NCI-H2081 (cell line): ENCODE results near the gene GAS2L1.
A peak's percentile ranks its signal among the peaks of the same experiment; 100 is the strongest.

Experiments
- DNase-seq, 2 experiments: peaks; one replicate each; lab custom pipeline; 2025; lab: John Stamatoyannopoulos, UW

Gene GAS2L1

DNA sequence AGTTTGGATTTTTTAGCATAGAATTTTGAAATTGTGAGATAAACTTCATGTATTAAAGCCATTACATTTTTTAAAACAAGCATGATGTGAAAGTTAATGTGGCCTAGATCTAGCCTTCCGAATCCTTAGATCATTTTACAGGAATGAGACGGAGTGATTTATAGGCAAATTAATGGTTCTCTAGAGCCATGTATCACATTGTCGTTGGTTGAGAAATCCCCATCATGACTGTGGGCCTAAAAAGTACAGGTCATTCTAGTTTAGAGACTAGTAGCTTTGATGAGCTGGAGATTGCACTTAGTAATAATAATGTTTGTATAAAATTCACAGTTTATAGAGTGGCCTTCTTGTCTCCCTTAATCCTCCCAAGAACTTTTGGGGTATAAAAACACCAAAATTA, 31.3 kb upstream of the GAS2L1 start:
- DNase-seq: no peak

DNA sequence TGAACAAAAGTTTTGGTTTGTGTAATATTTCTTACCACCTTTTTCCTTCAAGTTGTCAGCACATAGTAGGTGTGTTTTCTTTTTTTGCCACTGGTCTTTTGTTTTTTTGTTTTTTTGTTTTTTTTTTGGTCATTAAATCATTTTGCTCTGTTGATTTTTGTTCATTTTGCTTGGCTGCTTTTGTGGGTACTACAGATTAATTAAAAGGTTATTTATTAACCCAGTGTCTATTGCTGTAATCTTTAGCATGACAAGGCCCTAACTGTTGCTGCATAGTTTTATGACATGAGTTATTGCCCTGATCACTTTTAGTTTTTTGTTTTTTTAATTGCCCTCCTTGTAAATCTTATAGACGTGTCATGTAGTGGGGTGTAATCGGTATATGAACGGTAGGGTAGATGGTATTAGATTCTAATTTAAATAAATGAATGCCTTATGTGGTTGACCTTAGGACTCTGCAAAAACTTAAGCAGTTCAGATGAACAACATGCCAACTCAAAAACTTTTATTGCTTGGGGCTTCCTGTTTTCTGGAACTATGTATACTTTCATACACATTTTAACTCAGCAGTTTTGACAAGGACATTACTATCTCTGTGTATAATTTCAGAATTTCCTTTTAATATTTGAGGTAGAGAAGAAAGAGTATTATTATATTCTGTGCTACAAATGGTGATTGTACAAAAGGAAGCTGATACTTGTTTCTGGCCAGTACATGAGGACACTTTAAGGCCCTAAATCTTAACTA, 30.5 kb upstream of the GAS2L1 start:
- no peak for DNase-seq

DNA sequence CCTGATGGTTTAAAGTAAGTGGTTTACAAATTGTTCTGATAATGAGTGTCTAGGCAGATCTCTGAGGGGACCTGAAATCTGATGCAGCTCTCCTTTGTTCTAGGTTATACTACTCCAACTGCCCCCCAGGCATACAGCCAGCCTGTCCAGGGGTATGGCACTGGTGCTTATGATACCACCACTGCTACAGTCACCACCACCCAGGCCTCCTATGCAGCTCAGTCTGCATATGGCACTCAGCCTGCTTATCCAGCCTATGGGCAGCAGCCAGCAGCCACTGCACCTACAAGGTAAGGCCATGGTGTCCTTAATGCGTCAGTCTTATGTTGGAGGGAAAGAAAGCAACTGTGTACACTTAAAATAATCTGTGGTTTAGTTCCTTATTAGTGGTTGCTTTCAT, 28.5 kb upstream of the GAS2L1 start:
- no peak for DNase-seq

DNA sequence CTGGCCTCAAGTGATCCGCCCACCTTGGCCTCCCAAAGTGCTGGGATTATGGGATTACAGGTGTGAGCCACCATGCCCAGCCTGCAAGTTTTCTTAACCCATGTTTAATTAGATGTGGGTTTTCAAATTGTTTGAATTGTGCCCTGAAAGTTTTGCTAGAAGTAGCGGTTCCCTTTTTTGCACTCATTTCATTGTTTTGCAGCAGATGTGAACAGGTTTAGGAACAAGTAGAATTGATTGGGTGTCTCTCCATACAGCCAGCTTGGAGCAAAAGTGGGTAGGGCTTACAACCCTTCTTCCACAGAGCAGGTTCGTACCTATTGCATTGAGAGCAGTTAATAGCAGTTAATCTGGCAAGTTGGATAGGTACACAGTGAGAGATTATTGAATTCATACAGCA, 22.3 kb upstream of the GAS2L1 start:
- no peak for DNase-seq

DNA sequence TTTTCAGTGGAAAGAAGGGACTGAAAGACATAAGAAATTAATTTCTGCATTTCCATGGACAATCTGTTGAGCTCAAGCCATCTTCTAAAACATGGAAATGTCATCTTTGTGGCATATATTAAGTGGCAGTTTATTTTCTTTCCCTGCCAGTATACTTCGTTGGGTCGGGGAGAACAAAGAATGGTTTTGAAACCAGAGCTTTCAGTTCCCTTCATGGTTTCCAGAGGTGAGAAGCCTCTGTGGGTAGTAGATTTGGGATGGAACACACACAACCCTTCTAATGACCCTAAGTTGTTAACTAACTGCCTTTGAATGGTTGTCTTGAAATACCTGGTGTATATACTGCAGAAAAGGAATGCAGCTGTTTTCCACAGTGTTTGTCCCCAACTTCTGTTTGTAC, 17.6 kb upstream of the GAS2L1 start:
- DNase-seq: no peak

DNA sequence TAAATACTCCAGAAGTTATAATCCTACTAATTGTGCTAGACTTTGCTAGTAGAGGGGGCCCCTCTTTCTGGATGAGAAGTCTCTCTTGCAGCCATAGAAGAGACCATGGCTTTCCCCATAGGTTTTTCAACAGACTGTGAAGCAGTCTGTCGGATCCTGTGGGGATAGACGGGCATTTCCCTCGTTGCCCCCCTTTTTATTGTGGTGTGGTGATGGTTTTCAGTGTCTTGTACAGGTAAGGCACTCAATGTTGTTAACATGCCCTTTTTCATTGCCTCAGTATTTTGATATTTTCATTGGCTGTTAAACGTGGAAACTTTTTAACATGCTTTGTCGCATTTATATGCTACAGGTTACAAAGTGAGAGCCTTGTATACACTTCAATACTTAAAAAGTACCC, 16.4 kb upstream of the GAS2L1 start:
- DNase-seq: no peak

DNA sequence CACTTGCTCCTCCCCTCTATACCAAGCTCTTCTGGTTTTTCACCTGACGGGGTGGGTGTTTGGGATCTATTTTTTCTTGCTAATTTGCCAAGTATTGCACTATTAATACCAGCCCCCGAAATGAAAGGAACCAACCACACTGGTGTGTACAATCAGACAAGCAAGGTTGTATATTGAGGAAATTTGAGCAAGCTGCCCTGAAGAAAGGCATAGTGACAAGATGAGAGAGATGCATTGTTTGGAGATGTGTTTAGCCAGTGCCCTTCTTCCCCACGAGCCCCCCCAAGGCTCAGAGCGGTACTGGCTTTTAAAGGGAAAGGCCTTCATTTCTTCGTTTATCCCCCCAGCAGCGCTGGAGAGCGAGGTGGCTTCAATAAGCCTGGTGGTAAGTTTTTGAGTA, 15.2 kb upstream of the GAS2L1 start:
- no peak for DNase-seq

- DNase-seq: no peak
Measured at GRCh38 chr22:29292379-29292778, 14.1 kb upstream of the GAS2L1 start.

GRCh38 chr22:29298641-29299040, 7.8 kb upstream of the GAS2L1 start:
- DNase-seq: no peak

GRCh38 chr22:29299136-29299900, 7.1 kb upstream of the GAS2L1 start:
- no peak for DNase-seq

DNA sequence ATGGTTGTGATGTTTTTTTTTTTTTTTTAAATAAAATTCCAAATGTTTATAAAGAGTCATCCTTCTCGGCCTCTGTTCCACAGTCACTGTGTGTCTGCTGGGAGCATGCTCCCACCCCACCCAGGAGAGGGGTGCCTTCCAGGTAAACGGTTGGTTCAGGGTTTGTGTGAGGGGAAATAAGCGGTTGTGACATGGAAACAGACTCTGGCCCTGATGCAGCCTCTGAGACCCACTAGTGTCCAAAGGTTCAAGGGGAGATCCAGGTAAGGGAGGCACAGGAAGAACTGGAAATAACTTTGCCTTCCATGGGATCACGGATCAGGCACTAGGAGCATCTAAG, 6.0 kb upstream of the GAS2L1 start:
- DNase-seq: no peak

- DNase-seq: no peak
Measured at GRCh38 chr22:29300807-29301601, 5.4 kb upstream of the GAS2L1 start.

GRCh38 chr22:29301716-29302401, 4.6 kb upstream of the GAS2L1 start:
- DNase-seq: no peak

DNA sequence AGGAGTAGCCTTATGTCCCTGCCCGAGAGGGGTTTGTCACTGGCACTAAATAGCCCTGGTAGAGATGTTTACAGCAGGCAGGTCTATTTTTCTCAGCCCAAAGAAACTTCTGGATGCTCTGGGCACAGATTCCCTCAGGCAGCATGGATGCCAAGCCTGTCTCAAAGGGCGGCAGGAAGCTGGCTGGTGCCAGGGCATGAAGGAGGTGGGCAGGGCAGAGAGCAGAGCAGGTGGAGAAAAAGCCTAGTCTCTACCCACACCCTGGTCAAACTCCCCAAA, 4.1 kb upstream of the GAS2L1 start:
- no peak for DNase-seq

DNA sequence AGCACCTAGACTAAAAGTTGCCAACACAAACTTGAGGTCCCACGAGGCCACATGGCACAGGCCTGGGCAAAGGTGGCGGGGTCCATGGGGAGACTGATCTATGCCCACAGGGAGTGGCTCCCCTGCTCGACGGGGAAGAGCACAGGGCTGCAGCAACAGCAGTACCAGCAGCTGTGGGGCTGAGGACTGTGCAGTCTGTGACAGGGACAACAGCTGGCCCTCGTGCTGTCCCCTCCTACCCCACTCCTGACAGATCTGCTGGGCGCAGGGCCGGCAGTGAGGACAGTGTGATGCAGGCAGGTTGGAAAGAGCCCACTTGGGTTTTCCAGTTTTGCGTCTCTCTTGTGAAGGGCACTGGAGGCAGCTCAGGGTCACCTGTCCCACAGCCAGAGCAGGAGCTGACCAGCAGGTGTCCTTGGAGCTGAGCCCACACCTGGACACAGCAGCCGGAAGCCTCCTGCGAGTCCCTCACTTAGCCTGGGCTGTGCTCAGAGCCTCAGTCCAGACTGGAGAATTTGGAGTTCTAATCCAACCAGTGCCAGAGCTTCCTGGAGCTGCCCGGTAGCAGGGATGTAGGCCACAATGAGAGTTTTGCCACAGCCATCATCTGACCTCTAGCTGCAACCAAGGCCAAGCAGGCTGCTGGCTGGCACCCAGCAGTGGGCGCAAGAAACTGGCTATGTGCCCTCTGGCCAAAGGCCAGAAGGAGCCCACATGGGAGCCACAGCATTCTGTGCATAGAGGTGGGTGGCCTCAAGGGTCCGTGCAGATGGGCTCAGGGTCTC, 3.6 kb upstream of the GAS2L1 start:
- no peak for DNase-seq

DNA sequence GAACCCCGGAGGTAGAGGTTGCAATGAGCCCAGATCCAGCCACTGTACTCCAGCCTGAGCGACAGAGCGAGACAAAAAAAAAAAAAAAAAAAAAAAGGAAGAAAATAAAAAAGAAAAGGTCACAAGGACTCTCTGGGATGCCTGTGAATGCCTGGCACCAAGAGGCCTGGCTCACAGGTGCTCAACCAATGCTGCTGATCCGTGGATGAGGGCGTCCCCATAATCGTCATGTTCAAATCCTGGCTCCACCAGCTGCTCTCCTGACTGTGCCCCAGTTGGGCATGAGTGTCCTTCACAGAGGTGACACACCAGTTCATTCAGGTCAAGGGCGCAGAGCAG, 645 bp upstream of the GAS2L1 start:
- DNase-seq: no peak

DNA sequence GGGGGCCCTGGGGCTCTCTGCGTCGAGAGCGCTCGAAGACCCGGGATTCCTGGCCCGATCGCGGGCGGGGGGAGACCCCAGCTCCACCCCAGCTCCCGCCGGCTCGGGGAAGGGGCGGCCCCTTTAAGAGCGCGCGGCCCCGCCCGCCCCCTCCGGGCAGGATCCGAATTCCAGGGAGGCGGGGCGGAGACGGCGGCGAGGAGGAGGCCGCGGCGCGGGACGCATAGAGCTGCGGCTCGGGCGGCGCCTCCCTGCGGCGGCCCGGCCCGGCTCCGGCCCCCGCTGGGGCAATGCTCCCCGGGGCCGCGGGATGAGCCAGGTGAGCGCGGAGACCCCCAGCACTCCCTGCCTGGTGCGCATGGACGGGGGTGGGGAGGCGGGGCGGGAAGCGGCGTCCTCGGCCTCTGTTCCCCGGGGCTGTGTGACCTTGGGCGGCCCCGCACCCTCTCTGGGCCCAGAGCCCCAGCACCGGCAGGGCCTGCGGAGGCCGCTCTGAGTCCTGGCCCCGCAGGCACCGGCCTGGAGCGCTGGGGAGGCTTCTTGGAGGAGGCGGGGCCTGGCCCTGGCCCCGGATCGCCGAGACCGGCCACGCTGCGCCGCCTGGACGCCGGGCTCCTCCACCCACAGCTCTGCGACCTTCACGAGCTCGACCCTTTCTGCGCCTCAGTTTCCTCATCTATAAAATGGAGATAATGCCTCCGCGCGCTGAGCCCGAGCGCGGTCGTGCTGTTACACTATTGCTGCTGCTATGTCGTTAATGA, 565 bp downstream of the GAS2L1 start:
- peak; percentile 41 to 48 for DNase-seq

DNA sequence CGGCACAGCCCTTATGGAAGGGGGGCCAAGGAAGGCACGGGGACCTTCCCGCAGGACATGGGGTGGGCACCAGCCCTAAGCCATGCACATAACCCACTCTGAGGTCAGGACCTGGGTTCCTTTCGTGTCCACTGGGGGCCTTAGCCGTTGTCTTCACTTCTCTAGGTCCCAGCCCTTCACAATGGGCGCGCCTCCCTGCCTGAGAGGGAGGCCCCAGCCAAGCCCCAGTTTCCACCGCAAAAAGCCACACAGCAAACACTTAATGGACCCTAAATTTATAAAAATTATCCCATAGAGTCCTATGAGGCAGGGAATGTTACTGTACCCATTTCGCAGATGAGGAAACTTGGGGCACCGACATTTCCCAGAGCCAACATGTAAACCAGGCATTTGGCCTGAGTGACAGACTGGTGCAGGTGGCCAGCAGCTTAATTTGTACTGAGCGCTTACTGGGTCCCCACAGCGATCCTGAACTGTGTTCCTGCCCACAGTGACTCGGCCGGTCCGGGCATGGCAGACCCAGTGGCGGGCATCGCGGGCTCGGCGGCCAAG, 1.2 kb downstream of the GAS2L1 start:
- no peak for DNase-seq

DNA sequence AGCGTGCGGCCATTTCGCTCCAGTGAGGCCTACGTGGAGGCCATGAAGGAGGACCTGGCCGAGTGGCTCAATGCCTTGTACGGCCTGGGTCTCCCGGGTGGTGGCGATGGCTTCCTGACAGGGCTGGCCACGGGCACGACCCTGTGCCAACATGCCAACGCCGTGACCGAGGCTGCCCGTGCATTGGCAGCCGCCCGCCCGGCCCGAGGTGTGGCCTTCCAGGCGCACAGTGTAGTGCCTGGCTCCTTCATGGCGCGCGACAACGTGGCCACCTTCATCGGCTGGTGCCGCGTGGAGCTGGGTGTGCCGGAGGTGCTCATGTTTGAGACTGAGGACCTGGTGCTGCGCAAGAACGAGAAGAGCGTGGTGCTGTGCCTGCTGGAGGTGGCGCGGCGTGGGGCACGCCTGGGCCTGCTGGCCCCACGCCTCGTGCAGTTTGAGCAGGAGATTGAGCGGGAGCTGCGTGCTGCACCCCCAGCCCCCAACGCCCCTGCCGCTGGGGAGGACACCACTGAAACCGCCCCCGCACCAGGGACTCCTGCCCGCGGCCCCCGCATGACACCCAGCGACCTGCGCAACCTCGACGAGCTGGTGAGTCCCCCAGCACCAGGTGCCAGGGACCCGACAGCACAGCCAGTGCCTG, 1.8 kb downstream of the GAS2L1 start:
- DNase-seq: no peak

- DNase-seq: no peak
Measured at GRCh38 chr22:29308791-29309262, 2.4 kb downstream of the GAS2L1 start.
